Measurements from ENCODE around the gene RNU1-1. TPM values are rescaled to one million over a fixed set of nuclear protein-coding genes. Genes with fewer than 3 reads are reported as not detected.
"Not testable (repeated sequence)": the region's sequence is repeated elsewhere in the genome, so short reads cannot be mapped to it uniquely, and the experiment has no call there.

RNU1-1 gene
- total RNA-seq, 1 donor from 2014 or later = under 0.01 TPM

DNA sequence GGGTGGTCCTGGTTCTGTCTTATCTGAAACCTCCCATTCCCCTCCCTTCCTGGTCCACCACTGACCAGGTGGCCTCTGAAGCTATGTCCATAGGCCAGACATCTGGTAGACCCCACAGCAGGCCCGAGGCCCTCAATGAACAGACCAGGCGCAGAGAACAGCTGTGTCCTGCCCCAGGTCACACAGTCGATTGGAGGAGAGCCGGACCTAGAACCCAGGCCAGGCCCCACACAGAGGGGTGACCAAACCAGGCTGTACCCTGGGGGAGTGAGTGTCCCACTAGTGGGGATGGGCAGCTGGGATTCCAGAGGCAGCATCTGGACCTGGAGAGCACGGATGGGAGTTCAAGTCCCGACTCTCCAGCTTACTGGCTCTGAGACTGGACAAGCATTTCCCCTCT is 29.2 kb downstream of the RNU1-1 start:
- no peak for DNase-seq (ENCODE audit: low read depth)
- Histone ChIP-seq H3K27me3 (ENCODE audit: control insufficient read depth, insufficient read depth, low read length) (no peaks in the 10 kb centered on the region), H3K4me3 (ENCODE audit: low read depth, low read length) (no peak overlapping the region), H3K36me3 (ENCODE audit: control insufficient read depth, insufficient read depth, low read length) (no peaks in the 10 kb centered on the region)
- TF ChIP-seq, protein P1, sequence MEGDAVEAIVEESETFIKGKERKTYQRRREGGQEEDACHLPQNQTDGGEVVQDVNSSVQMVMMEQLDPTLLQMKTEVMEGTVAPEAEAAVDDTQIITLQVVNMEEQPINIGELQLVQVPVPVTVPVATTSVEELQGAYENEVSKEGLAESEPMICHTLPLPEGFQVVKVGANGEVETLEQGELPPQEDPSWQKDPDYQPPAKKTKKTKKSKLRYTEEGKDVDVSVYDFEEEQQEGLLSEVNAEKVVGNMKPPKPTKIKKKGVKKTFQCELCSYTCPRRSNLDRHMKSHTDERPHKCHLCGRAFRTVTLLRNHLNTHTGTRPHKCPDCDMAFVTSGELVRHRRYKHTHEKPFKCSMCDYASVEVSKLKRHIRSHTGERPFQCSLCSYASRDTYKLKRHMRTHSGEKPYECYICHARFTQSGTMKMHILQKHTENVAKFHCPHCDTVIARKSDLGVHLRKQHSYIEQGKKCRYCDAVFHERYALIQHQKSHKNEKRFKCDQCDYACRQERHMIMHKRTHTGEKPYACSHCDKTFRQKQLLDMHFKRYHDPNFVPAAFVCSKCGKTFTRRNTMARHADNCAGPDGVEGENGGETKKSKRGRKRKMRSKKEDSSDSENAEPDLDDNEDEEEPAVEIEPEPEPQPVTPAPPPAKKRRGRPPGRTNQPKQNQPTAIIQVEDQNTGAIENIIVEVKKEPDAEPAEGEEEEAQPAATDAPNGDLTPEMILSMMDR (IDR thresholded peaks at IDR 0.05; ENCODE audit: insufficient read depth, low read length, poor library complexity, severe bottlenecking) = no peak

DNA sequence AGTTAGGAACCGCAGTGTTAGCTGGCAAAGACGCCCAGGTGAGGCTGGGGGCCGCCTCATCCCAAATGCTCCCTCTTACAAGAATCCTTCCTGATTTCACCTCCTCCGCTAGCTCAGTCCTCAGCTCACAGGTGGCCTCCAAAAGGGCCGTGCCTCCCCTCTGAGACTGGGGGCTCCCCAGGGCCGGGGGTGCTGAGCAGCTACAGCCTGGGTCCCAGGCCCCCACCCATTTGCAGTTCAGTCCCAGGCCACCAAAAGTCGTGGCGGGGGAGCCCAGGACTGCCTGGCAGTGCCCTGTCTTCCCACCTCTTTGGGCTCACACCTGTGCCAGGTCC is 29.6 kb downstream of the RNU1-1 start:
- H3K4me3 ChIP-seq (ENCODE audit: low read depth, low read length) = no peak overlapping the region
- TF ChIP-seq, protein P1 (IDR thresholded peaks at IDR 0.05; ENCODE audit: insufficient read depth, low read length, poor library complexity, severe bottlenecking) = no peak

DNA sequence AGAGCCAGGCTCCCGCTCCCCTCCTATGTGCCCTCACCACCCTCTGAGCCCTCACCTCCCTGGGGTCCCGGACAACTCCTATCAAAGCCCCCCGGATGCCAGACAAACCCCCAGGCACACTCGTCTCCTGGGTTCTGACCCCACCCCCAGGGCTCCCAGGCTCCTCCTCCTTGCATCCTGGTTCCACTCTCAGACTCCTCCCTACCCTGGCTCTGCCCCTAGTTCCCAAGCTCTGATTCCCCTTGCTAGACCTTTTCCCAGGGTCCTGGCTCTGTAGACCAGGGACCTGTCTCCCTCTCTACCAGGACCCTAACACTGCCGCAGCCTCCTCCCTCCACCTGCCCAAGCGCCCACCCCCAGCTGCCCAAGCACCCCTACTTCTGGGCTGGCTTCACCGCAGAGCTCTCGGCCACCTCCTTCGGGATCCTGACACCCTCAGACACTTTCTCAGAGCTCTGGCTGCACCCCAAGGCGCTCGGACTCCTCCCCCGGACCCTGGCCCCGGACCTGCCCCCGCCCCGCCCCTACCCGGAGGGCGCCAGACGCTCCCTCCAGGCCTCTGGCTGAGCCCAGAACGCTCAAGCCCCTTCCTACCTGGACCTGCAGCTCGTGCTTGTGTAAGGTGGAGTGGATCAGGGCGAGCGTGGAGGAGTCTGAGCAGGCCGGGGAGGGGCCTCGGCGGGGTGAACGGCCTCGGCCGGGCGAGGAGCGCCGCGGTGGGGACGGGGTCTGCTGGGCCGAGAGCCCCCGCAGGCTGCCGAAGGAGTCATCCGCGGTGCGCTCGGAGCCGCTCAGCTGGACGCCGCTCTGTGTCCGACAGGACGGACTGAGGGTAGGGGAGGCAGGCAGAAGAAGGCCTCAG is 30.2 kb downstream of the RNU1-1 start:
- H3K36me3 ChIP-seq (ENCODE audit: control insufficient read depth, insufficient read depth, low read length); DNase-seq (ENCODE audit: low read depth); H3K27me3 ChIP-seq (ENCODE audit: control insufficient read depth, insufficient read depth, low read length): not testable (repeated sequence)

More for the DNA sequence above, 29.6 kb downstream of the RNU1-1 start:
- Histone ChIP-seq H3K36me3 (ENCODE audit: control insufficient read depth, insufficient read depth, low read length) (no peaks in the 10 kb centered on the region), H3K27me3 (ENCODE audit: control insufficient read depth, insufficient read depth, low read length) (no peaks in the 10 kb centered on the region)
- no peak for DNase-seq (ENCODE audit: low read depth)

DNA sequence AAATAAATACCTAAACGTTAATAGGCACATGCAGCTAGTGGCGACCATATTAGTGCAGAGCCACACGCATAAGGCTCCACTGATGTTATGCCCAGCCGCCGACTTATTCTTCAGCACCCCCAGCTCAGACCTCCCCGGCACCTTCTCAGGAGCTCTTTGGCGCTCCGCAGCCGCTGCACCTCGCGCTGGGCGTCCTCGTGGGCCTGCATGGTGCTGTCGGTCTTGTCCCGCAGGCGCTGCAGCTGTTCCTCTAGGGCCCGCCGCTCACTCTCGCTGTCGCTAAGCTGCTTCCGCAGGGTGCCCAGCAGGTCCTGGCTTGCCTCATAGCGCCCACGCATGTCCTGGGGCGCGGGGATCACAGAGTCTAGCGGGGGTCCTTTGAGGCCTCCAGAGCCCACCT is 30.9 kb downstream of the RNU1-1 start:
- H3K27me3 ChIP-seq (ENCODE audit: control insufficient read depth, insufficient read depth, low read length); H3K4me3 ChIP-seq (ENCODE audit: low read depth, low read length); H3K36me3 ChIP-seq (ENCODE audit: control insufficient read depth, insufficient read depth, low read length); DNase-seq (ENCODE audit: low read depth): not testable (repeated sequence)

More for the DNA sequence above, 30.2 kb downstream of the RNU1-1 start:
- H3K4me3 ChIP-seq (ENCODE audit: low read depth, low read length) = not testable (repeated sequence)

DNA sequence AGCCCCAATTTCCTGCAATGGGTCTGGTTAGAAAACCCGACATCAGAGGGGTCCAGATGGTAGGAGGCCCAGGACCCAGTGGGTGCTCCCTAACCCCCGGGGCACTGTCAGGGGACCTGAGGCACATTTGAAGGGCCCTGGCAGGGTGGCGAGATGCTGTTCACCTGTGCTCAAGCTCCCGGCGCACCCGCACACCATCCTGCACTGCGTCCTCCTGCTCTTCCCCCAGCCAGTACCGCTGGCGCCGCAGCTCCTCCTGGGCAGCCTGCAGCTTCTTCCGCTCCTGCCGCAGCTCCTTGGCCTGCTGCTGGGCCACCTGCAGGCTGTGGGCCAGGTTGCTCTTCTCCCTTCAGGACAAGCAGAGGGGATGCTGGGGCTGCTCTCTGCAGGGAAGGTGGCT is 36.0 kb downstream of the RNU1-1 start:
- no peaks in the 10 kb centered on the region for H3K36me3 ChIP-seq (ENCODE audit: control insufficient read depth, insufficient read depth, low read length)
- no peak for DNase-seq (ENCODE audit: low read depth)
- TF ChIP-seq, protein P1 (IDR thresholded peaks at IDR 0.05; ENCODE audit: insufficient read depth, low read length, poor library complexity, severe bottlenecking) = no peak
- H3K4me3 ChIP-seq (ENCODE audit: low read depth, low read length) = no peak overlapping the region
- no peaks in the 10 kb centered on the region for H3K27me3 ChIP-seq (ENCODE audit: control insufficient read depth, insufficient read depth, low read length)

DNA sequence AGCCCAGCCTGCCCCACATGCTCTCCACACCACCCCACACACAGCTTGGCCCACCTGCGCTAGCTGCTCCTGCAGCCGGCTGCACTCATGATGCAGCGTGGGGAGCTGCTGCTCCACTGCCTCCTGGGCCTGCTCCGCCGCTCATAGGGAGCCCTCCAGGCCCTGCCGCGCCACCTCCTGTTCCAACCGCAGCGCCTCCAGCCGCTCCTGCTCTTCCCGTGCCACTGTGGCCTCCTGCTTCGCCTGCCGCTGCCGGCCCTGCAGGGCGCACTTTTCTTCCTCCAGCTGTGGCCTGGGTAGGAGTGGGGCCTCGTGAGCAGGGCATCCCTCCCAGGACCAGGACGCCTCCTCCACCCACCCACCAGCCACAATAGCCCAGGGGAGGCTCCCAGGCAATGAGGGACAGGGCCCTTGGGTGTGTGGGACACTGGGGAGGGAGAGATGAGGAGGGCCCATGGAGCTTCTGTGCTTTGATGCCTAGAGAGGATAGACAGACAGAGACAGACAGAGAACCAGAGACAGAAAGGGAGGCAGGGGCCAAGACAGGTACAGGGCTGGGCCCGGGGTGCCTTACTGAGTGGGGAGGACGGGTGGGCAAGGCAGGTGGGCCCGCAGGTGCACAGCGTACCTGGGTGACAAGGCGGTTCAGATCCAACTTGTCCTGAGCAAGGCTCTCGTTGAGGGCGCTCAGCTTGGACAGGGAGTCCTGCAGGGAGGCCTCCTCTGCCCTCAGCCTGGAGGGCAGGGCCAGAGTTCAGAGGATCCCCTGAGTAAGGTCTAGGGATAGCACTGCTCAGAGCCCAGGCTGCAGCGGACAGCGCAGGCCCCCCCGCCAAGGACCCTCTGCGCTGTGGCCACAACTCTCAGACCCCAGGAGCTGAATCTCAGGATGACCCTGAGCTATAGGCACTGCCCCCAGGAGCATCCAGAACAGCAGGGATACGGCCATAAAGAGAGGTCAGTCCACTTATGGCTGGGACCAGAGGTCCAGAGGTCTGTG is 38.0 kb downstream of the RNU1-1 start:
- H3K4me3 ChIP-seq (ENCODE audit: low read depth, low read length); H3K27me3 ChIP-seq (ENCODE audit: control insufficient read depth, insufficient read depth, low read length); H3K36me3 ChIP-seq (ENCODE audit: control insufficient read depth, insufficient read depth, low read length); DNase-seq (ENCODE audit: low read depth): not testable (repeated sequence)

DNA sequence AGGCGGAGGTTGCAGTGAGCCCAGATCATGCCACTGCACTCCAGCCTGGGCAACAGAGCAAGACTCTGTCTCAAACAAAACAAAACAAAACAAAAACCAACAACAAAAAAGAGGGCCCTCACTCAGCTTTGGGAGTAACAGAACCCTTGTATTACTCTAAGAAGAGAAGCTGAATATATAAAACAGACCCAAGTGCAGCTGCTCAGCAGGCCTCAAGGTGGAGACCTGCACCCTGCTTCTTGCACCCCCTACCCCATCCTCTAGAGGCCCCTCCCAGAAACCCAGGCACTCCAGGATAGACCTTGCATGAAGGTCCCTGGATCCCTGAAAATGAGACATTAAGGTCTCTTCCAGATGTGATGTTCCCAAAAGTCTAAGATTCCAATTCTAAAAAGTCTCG is 39.2 kb downstream of the RNU1-1 start:
- TF ChIP-seq, protein P1 (IDR thresholded peaks at IDR 0.05; ENCODE audit: insufficient read depth, low read length, poor library complexity, severe bottlenecking) = peak; percentile 9
- not testable (repeated sequence) for DNase-seq (ENCODE audit: low read depth); H3K4me3 ChIP-seq (ENCODE audit: low read depth, low read length); H3K36me3 ChIP-seq (ENCODE audit: control insufficient read depth, insufficient read depth, low read length); H3K27me3 ChIP-seq (ENCODE audit: control insufficient read depth, insufficient read depth, low read length)
